GM18519 (cell line): ENCODE data around the gene CABLES1.

ENCODE experiments used
- ATAC-seq: cut with Tn5 transposase; IDR thresholded peaks from one replicate; pipeline ENCODE4 v1.9.1; 2021; ENCODE audit warnings: mild to moderate bottlenecking, moderate library complexity; ENCODE audit not compliant: unreplicated experiment, low FRiP score

Gene CABLES1

DNA sequence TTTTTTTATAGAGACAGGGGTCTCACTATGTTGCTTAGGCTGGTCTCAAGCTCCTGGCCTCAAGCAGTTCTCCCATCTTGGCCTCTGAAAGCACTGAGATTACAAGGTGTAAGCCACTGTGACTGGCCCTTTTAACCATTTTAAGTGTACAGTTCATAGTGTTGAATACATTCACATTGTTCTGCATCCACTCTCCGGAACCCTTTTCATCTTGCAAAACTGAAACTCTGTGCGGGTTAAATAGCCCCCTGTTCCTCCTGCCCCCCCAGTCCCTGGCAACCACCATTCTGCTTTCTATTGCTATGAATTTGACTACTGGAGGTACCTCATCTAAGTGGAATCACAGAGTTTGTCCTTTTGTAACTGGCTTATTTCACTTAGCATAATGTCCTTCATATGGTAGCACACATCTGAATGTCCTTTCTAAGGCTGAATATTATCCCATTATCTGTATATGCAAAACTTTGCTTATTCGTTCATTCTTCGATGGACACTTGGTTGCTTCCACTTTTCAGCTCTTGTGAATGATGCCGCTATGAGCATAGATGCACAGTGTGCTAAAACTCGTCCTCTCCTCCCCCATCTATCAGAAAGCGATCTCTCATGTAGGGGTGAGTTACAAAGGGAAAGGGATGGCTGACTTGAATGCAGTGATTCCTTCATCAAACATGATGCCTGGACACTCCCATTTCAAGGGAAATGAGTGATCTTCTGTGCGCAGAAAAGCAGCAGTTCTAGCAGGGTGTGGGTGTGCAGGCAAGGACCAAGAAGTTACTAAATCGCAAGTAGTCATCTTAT lies 30.2 kb downstream of the CABLES1 start:
- no peak for ATAC-seq

GRCh38 chr18:23166891-23167541 lies 31.7 kb downstream of the CABLES1 start:
- ATAC-seq, result no peak

DNA sequence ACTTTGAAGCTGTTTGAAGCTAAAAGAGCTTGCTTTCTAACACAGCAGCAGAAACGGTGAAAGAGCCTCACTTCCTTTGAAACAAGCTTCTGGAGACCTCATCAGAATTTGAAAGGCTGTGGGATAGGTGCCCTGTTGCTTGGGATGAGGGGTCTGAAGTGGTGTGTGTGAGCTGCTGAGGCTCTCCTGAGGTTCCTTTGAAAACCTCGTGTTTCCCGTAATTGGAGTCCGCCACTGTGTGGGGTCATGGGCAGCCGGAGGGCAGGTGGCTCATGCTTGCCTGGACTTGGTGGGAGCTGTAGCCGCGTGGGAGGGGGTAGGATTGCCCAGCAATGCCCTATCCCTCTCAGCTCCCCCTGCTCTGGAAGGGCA lies 34.4 kb downstream of the CABLES1 start:
- no peak for ATAC-seq

DNA sequence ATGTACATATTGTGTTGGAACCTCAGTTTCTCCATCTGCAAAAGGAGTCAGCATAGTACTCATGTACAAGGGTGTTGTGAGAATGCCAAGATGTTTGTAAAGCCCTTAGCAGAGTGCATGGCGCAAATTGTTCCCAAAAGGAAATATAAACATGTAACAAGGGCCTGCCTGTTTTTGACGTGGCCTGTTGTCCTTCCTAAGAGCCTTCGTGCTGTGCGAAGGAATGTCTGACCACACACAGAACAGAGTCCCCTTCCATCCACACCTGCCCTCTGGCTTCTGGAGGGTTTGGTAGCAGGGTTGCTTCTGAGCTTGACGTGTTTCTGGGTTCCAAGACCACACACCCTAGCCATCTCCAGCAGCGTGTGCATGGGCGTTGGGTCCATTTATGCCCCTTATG lies 34.9 kb downstream of the CABLES1 start:
- no peak for ATAC-seq

DNA sequence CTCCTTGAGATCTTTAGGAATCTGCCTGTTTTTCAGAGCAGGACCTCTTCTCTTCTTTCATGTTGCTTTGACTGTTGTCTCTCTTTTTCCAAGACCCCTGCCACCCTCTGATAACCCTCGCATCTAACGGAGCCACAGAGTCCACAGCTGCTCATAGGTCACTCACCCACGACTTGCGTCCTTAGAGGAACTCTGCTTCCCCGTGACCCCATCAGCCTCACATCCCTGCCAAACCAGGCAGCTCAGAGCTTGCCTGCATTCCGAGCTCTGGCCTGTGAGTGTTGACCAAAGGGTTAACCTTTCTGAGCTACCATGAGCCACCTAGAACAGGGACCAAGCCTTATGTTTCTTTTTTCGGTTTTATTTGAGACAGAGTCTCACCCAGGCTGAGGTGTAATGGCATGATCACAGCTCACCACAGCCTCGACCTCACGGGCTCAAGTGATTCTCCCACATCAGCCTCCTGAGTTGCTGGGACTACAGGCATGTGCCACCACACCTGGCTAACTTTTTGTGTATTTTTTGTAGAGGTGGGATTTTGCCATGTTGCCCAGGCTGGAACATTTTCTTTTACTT lies 36.4 kb downstream of the CABLES1 start:
- no peak for ATAC-seq

DNA sequence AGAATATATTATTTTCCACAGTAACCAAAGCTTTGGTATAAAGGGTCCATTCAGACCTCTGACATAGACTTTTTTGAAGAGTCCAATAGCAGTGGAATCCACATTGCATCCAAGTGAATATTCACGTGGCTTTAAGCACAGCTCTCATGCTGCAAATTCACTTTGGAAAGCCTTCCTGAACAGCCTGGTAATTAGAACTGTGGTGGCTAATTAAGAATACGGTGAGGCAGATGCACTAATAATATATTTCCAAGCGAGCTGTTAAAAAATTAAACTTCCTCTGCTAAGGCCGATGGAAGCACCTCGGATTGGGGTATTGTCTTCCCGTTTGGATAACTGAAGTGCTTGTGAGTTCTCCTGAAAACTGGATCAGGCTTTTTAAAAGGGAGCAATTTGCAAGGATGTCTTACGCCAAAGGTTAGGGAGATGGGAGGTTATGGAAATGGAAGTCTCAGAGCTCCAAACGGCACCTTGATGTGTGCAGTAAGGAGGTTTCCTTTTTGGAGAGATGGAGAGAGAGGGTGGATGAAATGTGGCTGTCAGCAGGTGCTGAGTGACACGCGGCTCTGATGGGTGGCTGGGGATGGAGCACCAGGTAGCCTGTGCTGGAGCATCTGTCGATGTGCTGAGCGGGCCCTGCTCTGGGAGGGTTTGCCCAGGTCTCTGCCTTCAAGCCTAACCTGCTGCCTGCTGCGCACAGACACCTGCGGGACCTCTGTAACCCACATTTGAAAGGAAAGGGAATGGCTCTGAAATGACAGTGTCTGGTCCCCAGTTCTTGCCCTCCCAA lies 37.5 kb downstream of the CABLES1 start:
- ATAC-seq, result no peak

- ATAC-seq, result no peak
Observed at GRCh38 chr18:23173912-23174311, 38.6 kb downstream of the CABLES1 start.

GRCh38 chr18:23176701-23177432 lies 41.6 kb downstream of the CABLES1 start:
- ATAC-seq, result no peak

GRCh38 chr18:23177433-23178072 lies 42.3 kb downstream of the CABLES1 start:
- ATAC-seq, result no peak

GRCh38 chr18:23178201-23178600 lies 42.9 kb downstream of the CABLES1 start:
- no peak for ATAC-seq

- ATAC-seq, result no peak
Observed at GRCh38 chr18:23178661-23179081, 43.4 kb downstream of the CABLES1 start.

- ATAC-seq, result no peak
Observed at GRCh38 chr18:23179416-23179815, 44.1 kb downstream of the CABLES1 start.

- ATAC-seq, result no peak
Observed at GRCh38 chr18:23181547-23181946, 46.3 kb downstream of the CABLES1 start.

DNA sequence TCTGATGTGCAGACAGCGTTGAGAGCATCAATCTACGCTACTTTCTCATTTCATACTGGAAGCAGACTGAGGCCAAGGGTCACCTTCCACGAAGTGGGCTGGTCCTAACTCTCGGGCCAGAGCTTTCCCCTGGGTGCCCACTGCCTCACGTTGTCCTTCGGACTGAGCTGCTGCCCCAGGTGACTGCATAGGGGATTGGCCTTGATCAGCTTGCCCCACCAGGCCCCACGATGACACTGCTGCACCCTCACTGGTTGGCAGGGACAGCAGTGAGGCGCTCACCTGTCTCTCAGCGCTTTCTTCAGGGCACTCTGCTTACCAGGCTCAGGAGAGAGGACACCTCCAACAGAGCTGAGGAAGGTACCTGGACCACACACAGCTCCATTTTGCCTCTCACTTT lies 47.3 kb downstream of the CABLES1 start:
- ATAC-seq, result no peak

DNA sequence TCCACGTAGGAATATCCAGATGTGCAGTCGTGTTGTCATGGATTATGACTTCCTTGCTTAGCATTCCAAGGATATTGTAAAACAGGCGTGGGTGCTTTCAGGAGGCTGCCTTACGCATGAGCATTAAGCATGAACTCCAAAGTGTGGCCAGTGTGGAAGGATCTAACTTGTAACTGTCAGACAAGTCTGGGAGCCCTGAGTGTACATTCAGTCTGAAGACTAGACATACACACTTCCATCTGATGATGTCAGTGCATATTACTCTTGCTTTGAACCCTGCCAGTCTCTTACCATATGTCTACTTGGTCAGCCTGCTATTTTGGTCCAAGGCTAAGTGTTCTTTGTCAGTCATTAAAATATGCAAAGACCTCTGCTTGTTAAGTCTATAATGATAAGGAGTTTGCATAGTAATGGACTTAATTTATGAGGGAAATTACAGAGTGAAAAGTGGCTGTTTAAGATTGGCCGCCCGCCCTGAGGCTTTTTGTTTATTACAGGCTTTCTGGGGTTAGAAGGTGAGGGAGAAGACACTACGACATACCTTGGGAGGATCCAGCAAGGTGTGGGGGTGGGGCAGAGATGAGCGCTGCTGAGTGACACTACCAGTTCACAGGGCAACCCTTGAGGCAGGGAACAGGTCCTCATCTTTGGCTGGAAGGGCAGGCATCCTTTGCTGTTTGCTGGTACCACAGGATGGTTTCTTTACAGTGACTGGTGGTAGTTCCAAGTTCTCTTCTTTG lies 48.3 kb downstream of the CABLES1 start:
- ATAC-seq, result no peak

DNA sequence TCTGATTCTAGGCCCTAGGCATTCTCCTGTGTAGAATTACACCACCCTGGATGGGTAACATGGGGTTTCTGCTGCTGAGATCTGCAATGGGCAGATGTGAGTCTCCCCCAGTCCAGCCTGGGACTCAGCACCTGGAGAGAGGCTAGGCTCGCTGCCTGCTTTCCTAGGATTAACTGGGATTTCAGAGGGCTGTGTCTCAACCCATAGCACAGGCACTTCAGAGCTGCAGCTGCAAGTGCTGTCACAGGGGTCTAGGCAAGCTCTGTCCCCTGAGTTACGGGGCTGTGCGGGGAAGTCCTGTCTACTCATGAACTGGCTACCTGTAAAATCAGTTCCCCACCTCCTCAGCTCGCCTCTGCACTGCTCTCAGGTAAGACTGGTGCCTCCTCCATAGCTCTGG lies 51.5 kb downstream of the CABLES1 start:
- ATAC-seq, result no peak

DNA sequence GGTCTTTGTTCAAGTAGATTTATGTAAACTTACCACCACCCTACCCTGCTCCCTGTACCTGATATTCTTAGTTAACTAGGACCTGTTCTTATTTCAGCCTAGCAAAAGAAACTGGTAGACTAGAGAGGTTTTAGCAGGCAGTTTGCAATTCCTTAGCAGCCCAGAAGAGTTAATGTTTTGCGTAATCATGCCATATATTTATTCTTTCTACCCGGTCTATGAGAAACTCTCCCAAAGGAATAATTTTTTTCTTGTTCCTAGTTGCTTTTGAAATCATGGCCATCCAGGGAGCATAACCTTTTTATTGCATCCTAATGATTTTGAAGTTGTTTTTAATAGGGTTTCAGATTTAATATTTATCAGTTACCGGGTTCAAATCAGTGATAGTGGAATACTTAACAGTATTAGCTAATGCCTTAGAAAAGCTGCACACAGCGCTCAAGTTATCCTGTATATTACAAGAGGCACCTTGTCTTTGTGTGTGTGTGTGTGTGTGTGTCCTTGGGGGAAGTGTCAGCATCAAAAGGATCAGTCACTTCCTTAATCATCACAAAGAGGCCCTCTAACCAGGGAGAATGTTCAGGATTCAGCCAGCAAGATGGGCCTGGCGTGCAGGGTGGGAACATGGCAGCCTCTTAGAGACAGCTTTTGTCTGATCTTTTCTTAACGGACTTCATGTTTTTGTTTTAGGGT lies 52.9 kb downstream of the CABLES1 start:
- ATAC-seq, result no peak

DNA sequence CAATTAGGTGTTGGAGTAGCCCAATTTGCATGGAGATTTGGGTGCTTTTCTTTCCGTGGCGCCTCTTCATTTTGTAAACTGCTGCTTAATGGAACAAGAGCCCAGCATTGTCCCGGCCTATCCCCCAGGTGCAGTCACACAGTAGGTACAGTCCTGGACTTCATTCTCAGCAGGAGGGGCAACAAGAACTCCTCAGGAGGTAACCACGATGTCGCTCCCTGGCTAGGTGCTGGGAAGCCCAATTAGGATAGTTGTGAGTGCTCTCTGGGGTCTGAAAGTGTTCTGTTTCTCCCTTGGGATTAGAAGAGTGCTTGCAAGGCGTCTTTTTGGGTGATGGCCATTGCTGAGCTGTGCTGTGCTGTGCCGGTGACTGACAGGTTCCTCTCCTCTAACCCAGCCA lies 53.8 kb downstream of the CABLES1 start:
- no peak for ATAC-seq
